Neural cell (in vitro differentiated cells): Measurements from ENCODE around the gene ADISSP.

ENCODE experiments used
- EP300 ChIP-seq: fragments of 450-650 bp; conservative IDR thresholded peaks from 2 replicates; pipeline ENCODE4 v1.6.1; 2014; ENCODE audit warnings: antibody characterized with exemption, mild to moderate bottlenecking, moderate library complexity; ENCODE audit not compliant: poor library complexity, severe bottlenecking
- EZH2 ChIP-seq: fragments of 200-600, 300-800 bp; shearing (Covaris generic), sonication (generic); IDR thresholded peaks from 2 replicates; pipeline ENCODE4 v1.6.1; 2014; ENCODE audit warnings: antibody characterized with exemption, low read length, borderline replicate concordance, mild to moderate bottlenecking; ENCODE audit not compliant: insufficient read depth, poor library complexity, severe bottlenecking
- POLR2AphosphoS5 ChIP-seq: IDR thresholded peaks from 2 replicates; pipeline ENCODE4 v1.6.1; 2012
- RAD21 ChIP-seq: fragments of 450-650 bp; conservative IDR thresholded peaks from 2 replicates; pipeline ENCODE4 v1.6.1; 2014; ENCODE audit warnings: antibody characterized with exemption, mild to moderate bottlenecking, moderate library complexity
- SMC3 ChIP-seq: fragments of 450-650 bp; conservative IDR thresholded peaks from 2 replicates; pipeline ENCODE4 v1.6.1; 2014; ENCODE audit warnings: antibody characterized with exemption, mild to moderate bottlenecking, moderate library complexity; ENCODE audit not compliant: poor library complexity
- TAF1 ChIP-seq: IDR thresholded peaks from 2 replicates; pipeline ENCODE4 v1.6.1; 2012; ENCODE audit warnings: low read depth
- TF ChIP-seq, protein P1 (sequence below): fragments of 450-650 bp; IDR thresholded peaks from 2 replicates; pipeline ENCODE4 v1.5.1; 2014; ENCODE audit warnings: antibody characterized with exemption, mild to moderate bottlenecking, moderate library complexity; ENCODE audit not compliant: poor library complexity, severe bottlenecking
- TF ChIP-seq, protein P2 (sequence below): IDR thresholded peaks from 2 replicates; pipeline ENCODE4 v1.6.1; 2012; ENCODE audit warnings: borderline replicate concordance

DNA sequence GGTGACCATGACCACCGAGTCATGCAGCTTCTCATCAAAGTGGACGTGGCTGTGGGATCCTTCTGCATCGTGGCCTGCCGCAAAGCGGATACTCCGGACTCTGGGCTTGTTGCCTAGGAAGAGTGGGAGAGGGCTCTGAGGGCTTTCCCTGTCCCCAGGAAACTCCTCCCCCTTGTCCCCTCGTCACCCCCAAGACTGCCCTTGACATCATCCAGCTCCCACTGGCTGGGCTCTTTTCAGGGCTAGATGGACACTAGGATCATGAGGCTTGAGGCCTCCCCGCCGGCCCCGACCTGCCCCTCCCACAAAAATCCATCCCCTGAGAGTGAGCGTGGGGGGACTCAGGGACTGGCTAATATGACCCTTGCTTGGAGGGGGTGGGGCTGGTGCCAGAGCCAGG lies 9.0 kb downstream of the ADISSP start:
- TF ChIP-seq, protein P1, sequence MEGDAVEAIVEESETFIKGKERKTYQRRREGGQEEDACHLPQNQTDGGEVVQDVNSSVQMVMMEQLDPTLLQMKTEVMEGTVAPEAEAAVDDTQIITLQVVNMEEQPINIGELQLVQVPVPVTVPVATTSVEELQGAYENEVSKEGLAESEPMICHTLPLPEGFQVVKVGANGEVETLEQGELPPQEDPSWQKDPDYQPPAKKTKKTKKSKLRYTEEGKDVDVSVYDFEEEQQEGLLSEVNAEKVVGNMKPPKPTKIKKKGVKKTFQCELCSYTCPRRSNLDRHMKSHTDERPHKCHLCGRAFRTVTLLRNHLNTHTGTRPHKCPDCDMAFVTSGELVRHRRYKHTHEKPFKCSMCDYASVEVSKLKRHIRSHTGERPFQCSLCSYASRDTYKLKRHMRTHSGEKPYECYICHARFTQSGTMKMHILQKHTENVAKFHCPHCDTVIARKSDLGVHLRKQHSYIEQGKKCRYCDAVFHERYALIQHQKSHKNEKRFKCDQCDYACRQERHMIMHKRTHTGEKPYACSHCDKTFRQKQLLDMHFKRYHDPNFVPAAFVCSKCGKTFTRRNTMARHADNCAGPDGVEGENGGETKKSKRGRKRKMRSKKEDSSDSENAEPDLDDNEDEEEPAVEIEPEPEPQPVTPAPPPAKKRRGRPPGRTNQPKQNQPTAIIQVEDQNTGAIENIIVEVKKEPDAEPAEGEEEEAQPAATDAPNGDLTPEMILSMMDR: no peak
- TF ChIP-seq EZH2 (no peak), SMC3 (no peak), EP300 (no peak), TAF1 (no peak), POLR2AphosphoS5 (no peak), RAD21 (no peak)
- TF ChIP-seq, protein P2, sequence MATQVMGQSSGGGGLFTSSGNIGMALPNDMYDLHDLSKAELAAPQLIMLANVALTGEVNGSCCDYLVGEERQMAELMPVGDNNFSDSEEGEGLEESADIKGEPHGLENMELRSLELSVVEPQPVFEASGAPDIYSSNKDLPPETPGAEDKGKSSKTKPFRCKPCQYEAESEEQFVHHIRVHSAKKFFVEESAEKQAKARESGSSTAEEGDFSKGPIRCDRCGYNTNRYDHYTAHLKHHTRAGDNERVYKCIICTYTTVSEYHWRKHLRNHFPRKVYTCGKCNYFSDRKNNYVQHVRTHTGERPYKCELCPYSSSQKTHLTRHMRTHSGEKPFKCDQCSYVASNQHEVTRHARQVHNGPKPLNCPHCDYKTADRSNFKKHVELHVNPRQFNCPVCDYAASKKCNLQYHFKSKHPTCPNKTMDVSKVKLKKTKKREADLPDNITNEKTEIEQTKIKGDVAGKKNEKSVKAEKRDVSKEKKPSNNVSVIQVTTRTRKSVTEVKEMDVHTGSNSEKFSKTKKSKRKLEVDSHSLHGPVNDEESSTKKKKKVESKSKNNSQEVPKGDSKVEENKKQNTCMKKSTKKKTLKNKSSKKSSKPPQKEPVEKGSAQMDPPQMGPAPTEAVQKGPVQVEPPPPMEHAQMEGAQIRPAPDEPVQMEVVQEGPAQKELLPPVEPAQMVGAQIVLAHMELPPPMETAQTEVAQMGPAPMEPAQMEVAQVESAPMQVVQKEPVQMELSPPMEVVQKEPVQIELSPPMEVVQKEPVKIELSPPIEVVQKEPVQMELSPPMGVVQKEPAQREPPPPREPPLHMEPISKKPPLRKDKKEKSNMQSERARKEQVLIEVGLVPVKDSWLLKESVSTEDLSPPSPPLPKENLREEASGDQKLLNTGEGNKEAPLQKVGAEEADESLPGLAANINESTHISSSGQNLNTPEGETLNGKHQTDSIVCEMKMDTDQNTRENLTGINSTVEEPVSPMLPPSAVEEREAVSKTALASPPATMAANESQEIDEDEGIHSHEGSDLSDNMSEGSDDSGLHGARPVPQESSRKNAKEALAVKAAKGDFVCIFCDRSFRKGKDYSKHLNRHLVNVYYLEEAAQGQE: no peak
